Neural cell (in vitro differentiated cells): Measurements from ENCODE around the gene FHIT. TPM values are rescaled to one million over a fixed set of nuclear protein-coding genes. Genes with fewer than 3 reads are reported as not detected.

Experiments used
- H2AFZ ChIP-seq: fragments of 200-600, 300-800 bp; sonication (generic), shearing (Covaris generic); 2 replicates; pipeline ENCODE4 v1.6.0; 2014; ENCODE audit warnings: low read depth, mild to moderate bottlenecking, antibody characterized with exemption, low read length, moderate library complexity
- H3F3A ChIP-seq: fragments of 200-600 bp; shearing (Covaris generic); 2 replicates; pipeline ENCODE4 v1.6.1; 2016; ENCODE audit warnings: mild to moderate bottlenecking, moderate library complexity, mixed read lengths, antibody characterized with exemption, low read length; ENCODE audit not compliant: insufficient read depth, poor library complexity, severe bottlenecking
- H3K27ac ChIP-seq: fragments of 200-600, 300-800 bp; sonication (generic), shearing (Covaris generic); 2 replicates; pipeline ENCODE4 v1.5.1; 2014; ENCODE audit warnings: mild to moderate bottlenecking, low read length, moderate library complexity
- H3K27me3 ChIP-seq: fragments of 300-800, 200-600 bp; sonication (generic), shearing (Covaris generic); 2 replicates; pipeline ENCODE4 v1.6.0; 2014; ENCODE audit warnings: mild to moderate bottlenecking, low read depth, low read length, moderate library complexity; ENCODE audit not compliant: insufficient read depth
- H3K36me3 ChIP-seq: fragments of 300-800, 200-600 bp; sonication (generic), shearing (Covaris generic); 2 replicates; pipeline ENCODE4 v1.5.1; 2014; ENCODE audit warnings: mild to moderate bottlenecking, antibody characterized with exemption, low read length, moderate library complexity; ENCODE audit not compliant: insufficient read depth
- H3K4me2 ChIP-seq: fragments of 300-800, 200-600 bp; sonication (generic), shearing (Covaris generic); 2 replicates; pipeline ENCODE4 v1.6.0; 2014; ENCODE audit warnings: mild to moderate bottlenecking, low read length
- H3K4me3 ChIP-seq: fragments of 300-800, 200-600 bp; sonication (generic), shearing (Covaris generic); 2 replicates; pipeline ENCODE4 v1.5.1; 2014; ENCODE audit warnings: mild to moderate bottlenecking, low read length, moderate library complexity
- H3K79me2 ChIP-seq: fragments of 200-600 bp; shearing (Covaris generic); replicated peaks from 2 replicates; pipeline ENCODE4 v1.6.0; 2014; ENCODE audit warnings: mild to moderate bottlenecking, low read length, moderate library complexity; ENCODE audit not compliant: insufficient read depth
- H3K9ac ChIP-seq: fragments of 300-800, 200-600 bp; sonication (generic), shearing (Covaris generic); 2 replicates; pipeline ENCODE4 v1.6.1; 2016; ENCODE audit warnings: mild to moderate bottlenecking, low read length, mixed read lengths
- H3K9me2 ChIP-seq: fragments of 200-600 bp; shearing (Covaris generic); 2 replicates; pipeline ENCODE4 v1.6.1; 2016; ENCODE audit warnings: mild to moderate bottlenecking, low read length, mixed read lengths; ENCODE audit not compliant: insufficient read depth
- H3K9me3 ChIP-seq: fragments of 200-600, 300-800 bp; sonication (generic), shearing (Covaris generic); 2 replicates; pipeline ENCODE4 v1.6.1; 2016; ENCODE audit warnings: mild to moderate bottlenecking, mixed run types, low read length, moderate library complexity, mixed read lengths
- H4K20me1 ChIP-seq: fragments of 200-600 bp; shearing (Covaris generic); 2 replicates; pipeline ENCODE4 v1.6.1; 2016; ENCODE audit warnings: mild to moderate bottlenecking, mixed run types; ENCODE audit not compliant: insufficient read depth
- EP300 ChIP-seq: fragments of 450-650 bp; conservative IDR thresholded peaks from 2 replicates; pipeline ENCODE4 v1.6.1; 2014; ENCODE audit warnings: antibody characterized with exemption, mild to moderate bottlenecking, moderate library complexity; ENCODE audit not compliant: poor library complexity, severe bottlenecking
- EZH2 ChIP-seq: fragments of 200-600, 300-800 bp; shearing (Covaris generic), sonication (generic); IDR thresholded peaks from 2 replicates; pipeline ENCODE4 v1.6.1; 2014; ENCODE audit warnings: antibody characterized with exemption, low read length, borderline replicate concordance, mild to moderate bottlenecking; ENCODE audit not compliant: insufficient read depth, poor library complexity, severe bottlenecking
- MXI1 ChIP-seq: fragments of 450-650 bp; conservative IDR thresholded peaks from 2 replicates; pipeline ENCODE4 v1.6.1; 2014; ENCODE audit warnings: antibody characterized with exemption, mild to moderate bottlenecking; ENCODE audit not compliant: poor library complexity, severe bottlenecking
- POLR2AphosphoS5 ChIP-seq: IDR thresholded peaks from 2 replicates; pipeline ENCODE4 v1.6.1; 2012
- RAD21 ChIP-seq: fragments of 450-650 bp; conservative IDR thresholded peaks from 2 replicates; pipeline ENCODE4 v1.6.1; 2014; ENCODE audit warnings: antibody characterized with exemption, mild to moderate bottlenecking, moderate library complexity
- SMC3 ChIP-seq: fragments of 450-650 bp; conservative IDR thresholded peaks from 2 replicates; pipeline ENCODE4 v1.6.1; 2014; ENCODE audit warnings: antibody characterized with exemption, mild to moderate bottlenecking, moderate library complexity; ENCODE audit not compliant: poor library complexity
- TAF1 ChIP-seq: IDR thresholded peaks from 2 replicates; pipeline ENCODE4 v1.6.1; 2012; ENCODE audit warnings: low read depth
- polyA plus RNA-seq: library from polyadenylated mRNA; depleted of rRNA; stranded (reverse); fragments of >200 nt; gene quantifications from 2 replicates; pipeline ENCODE4 v1.2.3, GENCODE V29; 2014
- TF ChIP-seq, protein P1 (sequence below): IDR thresholded peaks from 2 replicates; pipeline ENCODE4 v1.6.1; 2012; ENCODE audit warnings: borderline replicate concordance
- TF ChIP-seq, protein P2 (sequence below): fragments of 450-650 bp; IDR thresholded peaks from 2 replicates; pipeline ENCODE4 v1.5.1; 2014; ENCODE audit warnings: antibody characterized with exemption, mild to moderate bottlenecking, moderate library complexity; ENCODE audit not compliant: poor library complexity, severe bottlenecking

Gene FHIT
- polyA plus RNA-seq, 1 donor from 2014 or later = not detected

DNA sequence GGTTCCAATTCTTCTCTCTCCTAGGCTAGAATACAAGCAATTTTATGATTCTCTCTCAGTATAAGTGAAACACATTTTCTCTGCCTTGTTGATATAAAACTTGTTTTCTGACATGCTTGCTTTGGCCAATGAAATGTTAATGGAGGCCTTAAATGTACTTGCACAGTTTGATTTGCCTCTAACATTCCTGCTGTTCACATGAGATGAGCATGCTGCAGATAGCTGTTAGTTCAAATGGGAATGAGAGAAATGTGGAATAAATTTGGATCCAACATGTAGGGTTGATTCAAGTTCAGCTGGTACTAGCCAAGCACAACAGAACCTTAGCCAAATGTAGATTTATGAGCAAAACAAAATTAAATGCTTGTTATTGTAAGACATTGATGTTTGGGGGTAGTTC, 32.6 kb upstream of the FHIT start:
- Histone ChIP-seq H3F3A (no peaks in the 10 kb centered on the region), H3K4me3 (no peak overlapping the region), H3K79me2 (no peaks in the 10 kb centered on the region), H3K27me3 (no peaks in the 10 kb centered on the region), H4K20me1 (no peaks in the 10 kb centered on the region), H3K27ac (no peak overlapping the region), H3K36me3 (no peaks in the 10 kb centered on the region), H3K9ac (no peak overlapping the region), H3K9me2 (no peaks in the 10 kb centered on the region), H2AFZ (no peak overlapping the region), H3K9me3 (no peaks in the 10 kb centered on the region), H3K4me2 (no peak overlapping the region)
- TF ChIP-seq RAD21 (no peak), EP300 (no peak), EZH2 (no peak), MXI1 (no peak), TAF1 (no peak), SMC3 (no peak), POLR2AphosphoS5 (no peak)
- TF ChIP-seq, protein P1, sequence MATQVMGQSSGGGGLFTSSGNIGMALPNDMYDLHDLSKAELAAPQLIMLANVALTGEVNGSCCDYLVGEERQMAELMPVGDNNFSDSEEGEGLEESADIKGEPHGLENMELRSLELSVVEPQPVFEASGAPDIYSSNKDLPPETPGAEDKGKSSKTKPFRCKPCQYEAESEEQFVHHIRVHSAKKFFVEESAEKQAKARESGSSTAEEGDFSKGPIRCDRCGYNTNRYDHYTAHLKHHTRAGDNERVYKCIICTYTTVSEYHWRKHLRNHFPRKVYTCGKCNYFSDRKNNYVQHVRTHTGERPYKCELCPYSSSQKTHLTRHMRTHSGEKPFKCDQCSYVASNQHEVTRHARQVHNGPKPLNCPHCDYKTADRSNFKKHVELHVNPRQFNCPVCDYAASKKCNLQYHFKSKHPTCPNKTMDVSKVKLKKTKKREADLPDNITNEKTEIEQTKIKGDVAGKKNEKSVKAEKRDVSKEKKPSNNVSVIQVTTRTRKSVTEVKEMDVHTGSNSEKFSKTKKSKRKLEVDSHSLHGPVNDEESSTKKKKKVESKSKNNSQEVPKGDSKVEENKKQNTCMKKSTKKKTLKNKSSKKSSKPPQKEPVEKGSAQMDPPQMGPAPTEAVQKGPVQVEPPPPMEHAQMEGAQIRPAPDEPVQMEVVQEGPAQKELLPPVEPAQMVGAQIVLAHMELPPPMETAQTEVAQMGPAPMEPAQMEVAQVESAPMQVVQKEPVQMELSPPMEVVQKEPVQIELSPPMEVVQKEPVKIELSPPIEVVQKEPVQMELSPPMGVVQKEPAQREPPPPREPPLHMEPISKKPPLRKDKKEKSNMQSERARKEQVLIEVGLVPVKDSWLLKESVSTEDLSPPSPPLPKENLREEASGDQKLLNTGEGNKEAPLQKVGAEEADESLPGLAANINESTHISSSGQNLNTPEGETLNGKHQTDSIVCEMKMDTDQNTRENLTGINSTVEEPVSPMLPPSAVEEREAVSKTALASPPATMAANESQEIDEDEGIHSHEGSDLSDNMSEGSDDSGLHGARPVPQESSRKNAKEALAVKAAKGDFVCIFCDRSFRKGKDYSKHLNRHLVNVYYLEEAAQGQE = no peak
- TF ChIP-seq, protein P2, sequence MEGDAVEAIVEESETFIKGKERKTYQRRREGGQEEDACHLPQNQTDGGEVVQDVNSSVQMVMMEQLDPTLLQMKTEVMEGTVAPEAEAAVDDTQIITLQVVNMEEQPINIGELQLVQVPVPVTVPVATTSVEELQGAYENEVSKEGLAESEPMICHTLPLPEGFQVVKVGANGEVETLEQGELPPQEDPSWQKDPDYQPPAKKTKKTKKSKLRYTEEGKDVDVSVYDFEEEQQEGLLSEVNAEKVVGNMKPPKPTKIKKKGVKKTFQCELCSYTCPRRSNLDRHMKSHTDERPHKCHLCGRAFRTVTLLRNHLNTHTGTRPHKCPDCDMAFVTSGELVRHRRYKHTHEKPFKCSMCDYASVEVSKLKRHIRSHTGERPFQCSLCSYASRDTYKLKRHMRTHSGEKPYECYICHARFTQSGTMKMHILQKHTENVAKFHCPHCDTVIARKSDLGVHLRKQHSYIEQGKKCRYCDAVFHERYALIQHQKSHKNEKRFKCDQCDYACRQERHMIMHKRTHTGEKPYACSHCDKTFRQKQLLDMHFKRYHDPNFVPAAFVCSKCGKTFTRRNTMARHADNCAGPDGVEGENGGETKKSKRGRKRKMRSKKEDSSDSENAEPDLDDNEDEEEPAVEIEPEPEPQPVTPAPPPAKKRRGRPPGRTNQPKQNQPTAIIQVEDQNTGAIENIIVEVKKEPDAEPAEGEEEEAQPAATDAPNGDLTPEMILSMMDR = no peak

DNA sequence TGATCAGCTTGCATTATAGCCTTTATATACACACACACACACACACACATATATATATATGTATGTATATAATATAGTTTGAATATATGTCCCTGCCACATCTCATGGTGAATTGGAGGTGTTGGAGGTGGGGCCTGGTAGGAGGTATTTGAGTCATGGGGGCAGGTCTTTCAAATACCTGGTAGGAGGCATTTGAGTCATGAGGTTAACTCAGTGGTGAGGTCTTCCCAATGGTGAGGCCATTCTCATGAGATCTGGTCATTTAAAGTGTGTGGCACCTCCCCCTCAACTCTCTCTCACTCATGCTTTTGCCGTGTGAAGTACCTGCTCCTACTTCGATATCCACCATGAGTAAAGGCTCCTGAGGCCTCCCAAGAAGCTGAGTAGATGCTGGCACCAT, 27.5 kb upstream of the FHIT start:
- Histone ChIP-seq H3F3A (no peaks in the 10 kb centered on the region), H3K9me2 (no peaks in the 10 kb centered on the region), H3K9ac (no peak overlapping the region), H3K9me3 (no peaks in the 10 kb centered on the region), H3K4me3 (no peak overlapping the region), H3K4me2 (no peak overlapping the region), H3K27me3 (no peaks in the 10 kb centered on the region), H3K79me2 (no peaks in the 10 kb centered on the region), H3K36me3 (no peaks in the 10 kb centered on the region), H2AFZ (no peak overlapping the region), H3K27ac (no peak overlapping the region), H4K20me1 (no peaks in the 10 kb centered on the region)
- TF ChIP-seq SMC3 = no peak
- TF ChIP-seq POLR2AphosphoS5 = no peak
- no peak for TF ChIP-seq EZH2
- no peak for TF ChIP-seq TAF1
- TF ChIP-seq, protein P2 = no peak
- TF ChIP-seq, protein P1 = no peak
- TF ChIP-seq MXI1 = no peak
- TF ChIP-seq RAD21 = no peak
- no peak for TF ChIP-seq EP300
